D721Med (cell line): ENCODE measurements around the gene LY6G5B.

Experiments
- DNase-seq: peaks from one replicate; pipeline ENCODE4 v3.0.0; 2011; ENCODE audit warnings: low spot score; ENCODE audit not compliant: insufficient read length
- FAIRE-seq: peaks from 2 replicates; lab custom pipeline; 2011; peaks lifted over from hg19 to GRCh38; lab: Jason Lieb, UNC
- TF ChIP-seq, protein P1 (sequence below): IDR thresholded peaks from 2 replicates; pipeline ENCODE4 v1.5.1; 2012; ENCODE audit warnings: mild to moderate bottlenecking, control low read depth; ENCODE audit not compliant: insufficient read depth; ENCODE audit errors: missing control alignments

The LY6G5B gene

DNA sequence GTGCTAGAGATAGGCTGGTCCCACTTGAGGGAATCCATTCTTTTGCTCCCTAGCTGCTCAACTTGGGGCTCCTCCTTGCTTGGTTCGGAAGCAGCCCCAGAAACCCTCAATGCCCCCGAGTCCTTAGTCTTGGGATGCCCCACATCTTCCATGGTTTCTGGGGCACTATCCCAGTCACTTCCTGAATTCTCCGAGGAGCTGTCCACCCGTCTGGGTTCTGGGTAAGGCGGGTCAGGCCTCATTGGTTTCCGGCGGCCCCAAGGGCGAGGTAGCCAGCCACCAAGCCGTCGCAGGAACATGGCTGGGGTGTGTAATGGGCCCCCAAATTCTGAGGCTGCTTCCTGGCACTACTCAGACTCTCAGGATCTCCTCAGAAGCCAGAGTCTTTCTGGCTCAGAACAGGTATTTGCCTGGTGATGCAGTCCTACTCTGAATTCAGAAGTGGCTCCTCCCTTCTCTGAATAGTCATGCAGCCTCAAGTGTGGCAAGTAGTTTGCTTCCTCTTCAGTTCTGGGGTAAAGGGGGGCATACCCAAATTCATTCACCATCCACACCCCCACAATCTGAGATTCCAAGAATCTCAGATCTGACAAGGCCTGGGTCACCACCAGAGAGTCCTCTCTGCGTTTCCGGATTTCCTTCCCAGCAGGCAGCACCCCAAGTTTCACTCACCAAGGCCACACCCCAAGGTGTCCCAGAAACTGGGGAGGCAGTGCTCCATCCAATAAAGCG is 10.0 kb upstream of the LY6G5B start:
- no peak for DNase-seq
- TF ChIP-seq, protein P1, sequence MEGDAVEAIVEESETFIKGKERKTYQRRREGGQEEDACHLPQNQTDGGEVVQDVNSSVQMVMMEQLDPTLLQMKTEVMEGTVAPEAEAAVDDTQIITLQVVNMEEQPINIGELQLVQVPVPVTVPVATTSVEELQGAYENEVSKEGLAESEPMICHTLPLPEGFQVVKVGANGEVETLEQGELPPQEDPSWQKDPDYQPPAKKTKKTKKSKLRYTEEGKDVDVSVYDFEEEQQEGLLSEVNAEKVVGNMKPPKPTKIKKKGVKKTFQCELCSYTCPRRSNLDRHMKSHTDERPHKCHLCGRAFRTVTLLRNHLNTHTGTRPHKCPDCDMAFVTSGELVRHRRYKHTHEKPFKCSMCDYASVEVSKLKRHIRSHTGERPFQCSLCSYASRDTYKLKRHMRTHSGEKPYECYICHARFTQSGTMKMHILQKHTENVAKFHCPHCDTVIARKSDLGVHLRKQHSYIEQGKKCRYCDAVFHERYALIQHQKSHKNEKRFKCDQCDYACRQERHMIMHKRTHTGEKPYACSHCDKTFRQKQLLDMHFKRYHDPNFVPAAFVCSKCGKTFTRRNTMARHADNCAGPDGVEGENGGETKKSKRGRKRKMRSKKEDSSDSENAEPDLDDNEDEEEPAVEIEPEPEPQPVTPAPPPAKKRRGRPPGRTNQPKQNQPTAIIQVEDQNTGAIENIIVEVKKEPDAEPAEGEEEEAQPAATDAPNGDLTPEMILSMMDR, result no peak
- no peak for FAIRE-seq

DNA sequence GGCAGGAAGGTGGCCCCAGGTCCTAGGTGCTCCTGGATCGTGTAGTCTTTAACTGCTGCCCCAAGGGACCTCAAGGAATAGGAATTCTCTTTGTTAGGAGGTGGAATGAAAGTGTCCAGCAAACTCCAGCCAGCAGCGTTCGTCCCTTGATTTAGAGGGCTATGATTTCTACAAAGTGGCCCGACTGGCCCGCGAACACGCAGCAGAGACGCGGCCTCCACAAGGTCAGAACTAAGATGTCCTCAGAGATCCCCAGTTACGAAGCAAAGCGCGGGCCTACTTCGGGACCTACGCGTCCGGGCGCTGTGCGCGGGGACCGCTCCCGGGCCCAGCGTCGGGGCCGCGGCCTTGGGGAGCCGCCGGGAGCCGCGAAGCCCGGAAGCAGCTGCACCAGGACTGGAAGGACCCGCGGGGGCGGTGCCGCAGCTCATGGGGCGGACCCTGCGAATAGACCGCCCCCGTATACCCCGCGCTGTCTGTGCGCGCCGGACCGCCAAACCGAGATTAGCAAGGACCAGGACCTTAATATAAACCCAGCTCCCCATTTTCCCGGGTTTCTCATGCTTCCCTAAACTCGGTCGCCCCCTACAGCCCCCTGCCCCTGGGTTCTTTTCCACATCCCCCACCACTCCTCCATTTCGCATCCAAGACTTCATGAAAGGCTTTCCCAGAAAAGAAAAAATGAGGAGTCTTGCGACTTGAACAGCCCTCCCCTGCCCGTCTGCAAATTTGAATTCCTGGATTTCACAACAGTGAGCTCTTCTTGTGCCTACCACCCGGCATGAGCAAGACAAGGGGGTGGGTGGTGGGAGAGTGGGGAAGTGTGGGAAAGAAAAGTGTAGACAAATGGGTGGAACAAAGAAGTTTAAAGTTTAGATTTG is 9.2 kb upstream of the LY6G5B start, which contains the start of gene C6orf47:
Gene C6orf47 (minus strand): TSS at position 398 of the 881 bp plus-strand sequence. CDS start 831 bp downstream, outside the sequence.
- DNase-seq (peak; percentile 86), FAIRE-seq (no peak)
- TF ChIP-seq, protein P1, result no peak

DNA sequence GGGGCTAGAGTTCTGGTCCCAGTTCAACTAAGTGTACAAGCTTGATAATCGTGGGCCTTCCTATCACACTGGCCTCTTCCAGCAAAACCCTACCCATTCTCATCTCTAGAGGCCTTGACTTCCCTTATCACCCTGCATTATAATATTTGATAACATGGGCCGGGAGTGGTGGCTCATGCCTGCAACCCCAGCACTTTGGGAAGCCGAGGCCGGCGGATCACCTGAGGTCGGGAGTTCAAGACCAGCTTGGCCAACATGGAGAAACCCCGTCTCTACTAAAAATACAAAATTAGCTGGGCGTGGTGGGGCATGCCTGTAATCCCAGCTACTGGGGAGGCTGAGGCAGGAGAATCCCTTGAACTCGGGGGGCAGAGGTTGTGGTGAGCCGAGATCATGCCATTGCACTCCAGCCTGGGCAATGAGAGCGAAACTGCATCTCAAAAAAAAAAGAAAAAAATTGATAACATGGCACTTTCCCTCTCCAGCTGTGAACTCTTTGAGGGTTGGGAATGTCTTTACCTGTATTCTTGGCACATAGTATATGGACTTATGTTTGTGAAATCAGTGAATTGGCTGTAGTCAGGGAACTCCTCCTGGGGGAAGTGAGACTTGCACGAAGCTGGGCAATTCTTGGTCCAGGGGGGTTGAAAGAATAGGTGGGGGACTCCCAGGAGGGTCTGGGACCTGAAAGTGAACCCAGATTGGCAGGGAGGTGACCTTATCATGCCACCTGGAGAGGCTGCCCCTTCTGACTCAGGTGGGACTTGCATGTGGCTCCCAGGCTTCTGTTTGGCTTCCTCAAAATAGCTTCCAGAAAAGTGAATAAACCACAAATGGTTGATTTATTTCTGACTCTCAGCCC is 8.3 kb upstream of the LY6G5B start:
- TF ChIP-seq, protein P1, result no peak
- no peak for FAIRE-seq
- DNase-seq, result no peak

DNA sequence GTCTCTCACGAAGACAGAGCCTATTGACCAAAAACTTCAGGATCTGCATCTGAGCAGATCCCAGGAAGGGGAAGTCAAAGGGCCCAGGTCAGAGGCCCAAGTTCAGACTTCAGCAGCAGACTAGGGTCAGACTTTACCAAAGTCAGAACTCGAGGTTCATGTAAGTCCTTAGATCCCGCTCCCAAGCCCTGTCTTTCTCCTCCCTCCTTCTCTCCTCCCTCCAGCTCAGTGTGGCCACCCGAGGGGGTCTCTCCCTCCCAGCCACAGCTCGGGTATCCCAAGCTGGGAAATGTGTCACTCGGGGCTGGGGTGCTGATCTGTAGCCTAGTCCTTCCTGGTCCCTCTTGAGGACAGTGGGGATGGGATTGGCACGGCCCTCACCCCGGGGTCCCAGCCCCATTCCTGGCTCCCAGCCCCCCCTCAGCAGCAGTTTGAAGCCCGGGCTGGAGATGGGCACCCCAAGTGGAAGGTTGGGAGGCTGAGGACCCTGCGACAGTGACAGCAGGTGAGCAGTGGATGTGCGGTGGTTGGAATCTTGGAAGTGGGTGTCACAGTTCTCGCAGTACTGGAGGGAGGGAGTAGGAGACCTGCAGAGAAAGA is 7.6 kb upstream of the LY6G5B start:
- TF ChIP-seq, protein P1, result no peak
- no peak for FAIRE-seq
- no peak for DNase-seq

DNA sequence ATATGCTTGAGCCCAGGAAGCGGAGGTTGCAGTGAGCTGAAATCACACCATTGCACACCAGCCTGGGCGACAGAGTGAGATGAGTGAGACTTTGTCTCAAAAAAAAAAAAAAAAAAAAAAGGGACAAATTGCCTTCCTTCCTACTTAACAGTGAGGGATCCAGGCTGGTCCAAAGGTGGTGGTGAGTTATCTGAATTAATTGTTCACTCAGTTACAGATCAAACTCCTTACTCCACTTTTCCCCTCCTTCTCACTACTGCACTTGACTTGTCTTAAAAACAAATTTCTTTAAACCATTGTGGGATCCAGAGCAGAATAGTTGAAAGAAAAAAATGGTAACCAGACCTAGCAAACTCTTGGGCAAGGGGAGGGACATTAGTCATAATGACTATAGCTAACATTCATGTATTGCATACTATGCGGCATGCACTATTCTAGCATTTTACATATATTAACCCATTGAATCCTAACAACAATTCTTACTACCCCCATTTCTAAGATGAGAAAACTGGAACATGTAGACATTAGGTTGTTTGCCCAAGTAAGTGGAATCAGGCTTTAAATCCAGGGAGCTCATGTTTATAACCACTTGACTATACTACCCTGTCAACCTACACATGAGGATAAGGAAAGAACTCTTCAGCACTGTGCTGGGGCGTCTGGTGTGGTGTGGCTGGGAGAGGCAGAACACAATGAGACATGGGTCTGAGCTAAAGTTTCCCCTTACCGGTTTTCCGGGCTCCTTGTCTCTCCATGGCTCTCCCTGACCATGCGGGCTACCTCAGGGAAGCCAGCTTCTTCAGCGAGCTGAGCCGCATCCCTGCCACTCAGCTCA is 6.4 kb upstream of the LY6G5B start:
- TF ChIP-seq, protein P1, result no peak
- no peak for FAIRE-seq
- DNase-seq, result no peak
